ENCODE results near the gene FSD1.

FSD1 gene

DNA sequence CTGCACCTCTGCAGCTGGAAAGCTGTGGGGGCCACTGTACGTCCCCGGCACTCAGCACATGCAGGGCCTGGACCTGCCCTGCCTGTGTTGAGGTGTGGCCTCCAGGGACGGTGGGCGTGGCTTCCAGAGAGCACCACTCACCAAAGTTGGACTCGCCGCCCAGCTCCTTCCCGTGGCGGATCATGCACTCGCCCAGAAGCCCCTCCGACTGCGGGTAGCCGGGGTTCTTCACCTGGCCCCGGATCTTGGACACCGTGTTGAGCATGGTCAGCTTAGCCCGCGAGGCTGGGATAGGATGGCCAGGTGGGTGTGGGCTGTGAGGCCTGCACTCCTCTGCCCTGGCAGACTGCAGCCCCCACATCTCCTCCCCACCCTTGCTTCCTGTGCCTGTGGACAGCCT, 60.9 kb downstream of the FSD1 start:
- DNase-seq (ENCODE audit: low read depth in 3 of 3): no peak

DNA sequence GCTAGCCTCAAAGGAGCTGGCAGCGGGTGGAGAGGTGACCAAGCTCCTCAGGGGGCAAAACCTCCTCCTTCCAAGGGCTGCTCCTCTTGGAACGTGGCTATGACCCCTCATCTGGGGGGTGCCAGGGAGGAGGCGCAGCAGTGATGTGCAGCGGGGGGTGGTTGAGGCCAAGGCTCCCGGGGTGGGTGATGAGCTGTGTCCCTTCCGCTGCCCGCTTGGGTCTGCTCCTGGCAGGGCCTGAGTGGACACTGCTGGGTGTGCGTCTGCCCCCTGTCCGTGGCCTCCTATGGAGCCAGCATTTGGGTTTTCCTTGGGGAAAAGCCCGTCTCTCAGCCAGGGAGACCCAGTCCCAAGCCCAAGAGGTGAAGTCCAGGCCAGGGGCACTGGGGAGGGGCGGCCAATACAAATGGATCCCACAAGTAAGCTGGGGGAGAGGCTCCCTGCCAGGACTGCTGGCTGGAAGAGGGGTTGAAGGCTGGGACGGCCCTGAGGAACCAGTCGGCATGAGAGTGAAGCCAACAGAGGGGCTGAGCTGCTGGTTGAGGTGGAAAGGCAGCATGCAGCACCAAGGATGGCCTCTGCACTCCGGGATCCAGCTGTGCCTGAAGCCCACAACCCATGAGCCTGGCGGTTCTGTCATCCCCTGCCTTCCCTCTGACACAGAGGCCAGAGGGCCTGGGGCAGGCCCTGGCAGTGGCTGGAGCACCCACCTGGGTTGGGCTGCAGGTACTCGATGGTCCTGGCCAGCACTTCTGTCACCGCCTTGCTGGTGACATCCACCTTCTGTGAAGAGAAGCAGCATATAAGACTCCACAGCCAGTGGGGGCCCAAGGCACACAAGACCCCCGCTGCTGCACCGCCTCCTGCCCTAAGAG, 61.6 kb downstream of the FSD1 start:
- DNase-seq (ENCODE audit: low read depth in 3 of 3): no peak

DNA sequence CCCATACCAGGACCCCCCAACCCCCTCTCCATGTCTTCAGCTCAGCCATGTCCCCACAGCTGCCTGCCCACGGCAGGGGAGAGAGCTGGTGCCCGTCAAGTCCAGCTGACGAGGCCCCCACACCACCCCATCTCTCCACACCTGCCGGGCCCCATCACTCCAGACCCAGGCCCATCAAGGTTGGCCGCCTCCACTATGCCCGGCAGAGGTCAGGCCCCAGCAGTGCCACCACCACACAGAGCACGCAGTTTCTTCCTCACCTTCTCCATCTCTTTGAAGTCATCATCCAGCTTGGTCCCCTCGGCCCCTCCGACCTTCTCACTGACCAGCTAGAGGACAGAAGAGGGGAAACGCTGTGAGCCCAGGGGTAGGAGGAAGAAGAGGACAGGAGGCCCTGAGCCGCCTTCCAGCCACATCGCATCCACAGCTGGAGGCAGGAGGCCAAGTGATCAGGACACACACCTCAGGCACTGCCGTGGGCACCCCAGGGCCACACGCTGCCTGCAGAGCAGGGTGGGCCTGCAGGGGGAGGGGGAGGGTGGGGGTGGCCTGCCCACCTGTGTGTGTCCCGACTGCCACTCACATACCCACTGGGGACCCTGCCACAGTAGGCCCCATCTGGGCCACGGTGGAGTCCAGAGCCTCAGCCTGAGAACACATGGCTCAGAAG, 62.4 kb downstream of the FSD1 start:
- no peak for DNase-seq (ENCODE audit: low read depth in 3 of 3)

DNA sequence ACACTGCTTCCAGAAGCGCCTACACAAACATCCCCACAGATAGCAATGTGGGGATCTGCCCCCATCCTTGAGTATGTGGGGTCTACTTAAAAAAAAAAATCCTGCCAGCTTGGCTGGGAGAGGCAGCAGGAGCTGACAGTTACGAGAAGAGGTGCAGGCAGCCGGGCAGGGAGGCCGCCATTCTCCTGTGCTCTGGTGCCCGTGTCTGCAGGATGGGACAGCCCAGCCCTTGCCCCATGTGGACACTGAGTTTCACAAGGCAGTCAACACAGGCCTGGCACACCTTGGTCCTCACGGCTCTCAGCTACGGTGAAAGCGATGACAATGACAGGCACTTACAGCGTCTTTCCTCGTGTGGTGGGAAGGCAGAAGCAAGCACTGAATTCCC, 62.9 kb downstream of the FSD1 start:
- no peak for DNase-seq (ENCODE audit: low read depth in 3 of 3)

DNA sequence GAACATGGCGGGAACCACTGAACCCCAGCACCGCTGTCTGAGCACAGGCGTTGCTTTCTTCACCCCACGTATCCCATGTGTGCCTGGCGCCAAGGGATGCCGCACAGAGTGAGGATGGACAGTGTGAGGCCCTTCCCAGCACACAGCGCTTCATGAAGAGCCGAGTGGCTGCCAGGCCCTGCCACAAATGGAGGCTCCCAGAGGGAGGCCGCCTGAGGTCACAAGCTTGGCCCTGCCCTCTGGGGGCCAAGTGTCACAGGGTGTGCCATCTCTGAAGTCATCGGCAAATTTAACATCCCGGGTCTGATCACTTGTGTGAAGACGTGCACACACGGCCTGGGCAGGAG, 63.4 kb downstream of the FSD1 start:
- DNase-seq (ENCODE audit: low read depth in 3 of 3): no peak

DNA sequence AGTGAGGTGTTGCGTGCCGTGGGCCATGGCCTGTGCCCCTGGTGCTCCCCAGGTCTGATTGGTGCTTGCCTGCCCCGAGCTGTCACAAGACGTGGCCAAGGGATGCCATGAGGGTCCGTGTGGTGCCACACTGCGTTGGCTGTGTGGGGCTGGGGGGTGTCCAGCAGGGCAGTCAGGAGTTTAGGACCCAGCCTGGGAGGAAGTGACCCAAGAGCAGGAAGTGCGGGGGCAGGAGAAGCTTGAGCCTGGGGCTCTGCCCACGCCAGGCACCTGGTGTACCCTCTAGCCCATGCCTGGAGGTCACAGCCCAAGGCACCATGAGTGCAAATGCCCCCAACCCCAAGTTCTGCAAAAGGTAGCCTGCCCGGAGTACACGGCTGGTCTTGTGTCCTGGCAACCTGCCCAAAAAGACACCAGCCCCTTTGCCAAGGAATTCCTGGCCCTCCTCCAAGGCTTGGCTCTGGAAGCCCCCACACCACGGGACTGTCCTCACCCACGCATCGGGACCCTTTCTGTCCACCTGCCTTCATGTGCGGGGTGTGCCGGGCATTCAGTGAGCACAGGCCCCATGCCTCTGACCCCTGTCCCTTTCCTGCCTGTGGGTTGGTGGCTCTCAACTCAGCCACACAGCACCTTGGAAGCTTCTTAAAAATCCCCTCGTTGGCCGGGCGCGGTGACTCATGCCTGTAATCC, 63.9 kb downstream of the FSD1 start:
- no peak for DNase-seq (ENCODE audit: low read depth in 3 of 3)

DNA sequence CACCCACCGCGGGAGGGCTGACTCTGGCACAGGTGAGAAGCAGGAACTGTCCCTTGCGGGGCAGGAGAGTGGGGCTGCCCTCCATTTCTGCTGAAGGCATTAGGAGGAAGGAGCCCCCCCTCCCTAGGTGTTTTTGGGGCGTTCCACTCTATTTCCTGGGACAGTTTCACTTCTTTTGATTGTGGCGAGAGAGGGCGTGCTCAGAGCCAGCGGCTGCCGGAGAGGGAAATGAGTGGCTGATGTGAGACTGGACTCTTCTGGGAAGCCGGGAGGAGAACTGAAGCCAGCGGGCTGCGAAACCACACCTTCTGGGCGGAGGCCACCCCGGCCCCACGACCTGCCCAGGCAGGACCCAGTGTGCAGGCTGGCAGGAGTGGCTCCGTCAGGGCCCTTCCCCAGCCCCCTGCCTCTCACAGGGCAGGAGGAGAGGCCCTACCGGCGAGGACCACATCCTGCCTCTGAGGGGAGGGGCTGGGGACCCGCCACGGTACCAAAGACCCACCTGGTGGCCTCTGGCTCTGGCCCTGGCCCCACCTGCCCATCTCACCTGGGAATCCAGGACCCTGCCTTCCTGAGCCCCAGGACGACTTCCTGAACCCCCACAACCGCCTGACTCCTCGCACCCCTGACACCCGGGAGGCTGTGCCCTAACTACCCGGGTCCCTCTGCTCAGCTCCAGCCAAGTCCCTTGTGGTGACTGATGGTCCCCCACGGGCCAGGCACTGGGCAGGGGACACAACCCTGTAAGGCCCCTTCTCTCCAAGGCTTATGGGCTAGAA, 64.9 kb downstream of the FSD1 start:
- DNase-seq (ENCODE audit: low read depth in 3 of 3): peak; percentile 32 to 43 (median 33)

DNA sequence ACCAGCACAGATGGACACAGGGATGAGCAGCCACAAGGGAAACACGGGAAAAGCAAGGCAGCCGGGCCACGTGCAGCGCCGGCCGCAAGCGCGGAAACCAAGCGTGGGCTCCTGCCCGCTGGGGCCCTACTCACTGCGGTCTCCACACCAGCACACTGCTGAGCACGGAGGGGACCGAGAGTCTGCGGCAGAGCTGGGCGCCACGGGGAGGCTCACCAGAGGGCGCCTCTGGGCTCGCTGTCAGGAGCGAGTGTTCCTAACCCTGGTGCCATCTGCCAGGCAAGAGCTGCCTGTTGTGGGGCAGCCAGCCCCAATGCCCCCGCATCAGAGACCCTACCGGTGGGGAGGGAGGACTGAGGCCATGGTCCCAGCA, 65.5 kb downstream of the FSD1 start:
- DNase-seq (ENCODE audit: low read depth in 3 of 3): peak; percentile 55 to 64 (median 62)

DNA sequence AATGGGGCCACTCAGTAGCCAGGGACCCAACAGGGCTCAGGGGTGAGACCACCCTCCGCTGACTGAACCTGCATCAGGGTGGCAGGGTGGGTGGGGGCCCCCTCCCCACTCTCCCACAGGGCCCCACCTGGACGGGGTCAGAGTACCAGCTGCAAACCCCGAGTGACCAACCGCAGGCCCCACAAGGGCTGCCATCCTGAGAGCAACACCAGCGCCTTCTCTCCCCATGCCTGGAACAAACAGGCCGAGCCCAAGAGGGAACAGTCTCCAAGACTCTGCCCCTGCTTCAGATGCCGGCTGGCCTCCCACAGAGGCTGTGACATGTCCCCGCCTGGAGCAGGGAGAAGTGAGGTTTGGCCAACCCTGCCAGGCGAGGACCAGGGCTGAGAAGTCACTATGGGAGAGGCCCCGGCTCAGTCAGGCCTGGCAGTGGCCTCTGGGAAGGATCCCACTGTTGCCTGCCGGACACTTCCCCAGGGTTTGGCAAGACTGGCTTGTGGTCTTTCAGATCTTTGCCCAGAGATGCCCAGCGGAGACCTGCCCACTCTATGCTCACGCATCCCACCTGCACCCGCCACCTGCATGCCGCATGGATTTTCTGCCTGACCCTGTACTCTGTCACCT, 66.1 kb downstream of the FSD1 start:
- DNase-seq (ENCODE audit: low read depth in 3 of 3): no peak

DNA sequence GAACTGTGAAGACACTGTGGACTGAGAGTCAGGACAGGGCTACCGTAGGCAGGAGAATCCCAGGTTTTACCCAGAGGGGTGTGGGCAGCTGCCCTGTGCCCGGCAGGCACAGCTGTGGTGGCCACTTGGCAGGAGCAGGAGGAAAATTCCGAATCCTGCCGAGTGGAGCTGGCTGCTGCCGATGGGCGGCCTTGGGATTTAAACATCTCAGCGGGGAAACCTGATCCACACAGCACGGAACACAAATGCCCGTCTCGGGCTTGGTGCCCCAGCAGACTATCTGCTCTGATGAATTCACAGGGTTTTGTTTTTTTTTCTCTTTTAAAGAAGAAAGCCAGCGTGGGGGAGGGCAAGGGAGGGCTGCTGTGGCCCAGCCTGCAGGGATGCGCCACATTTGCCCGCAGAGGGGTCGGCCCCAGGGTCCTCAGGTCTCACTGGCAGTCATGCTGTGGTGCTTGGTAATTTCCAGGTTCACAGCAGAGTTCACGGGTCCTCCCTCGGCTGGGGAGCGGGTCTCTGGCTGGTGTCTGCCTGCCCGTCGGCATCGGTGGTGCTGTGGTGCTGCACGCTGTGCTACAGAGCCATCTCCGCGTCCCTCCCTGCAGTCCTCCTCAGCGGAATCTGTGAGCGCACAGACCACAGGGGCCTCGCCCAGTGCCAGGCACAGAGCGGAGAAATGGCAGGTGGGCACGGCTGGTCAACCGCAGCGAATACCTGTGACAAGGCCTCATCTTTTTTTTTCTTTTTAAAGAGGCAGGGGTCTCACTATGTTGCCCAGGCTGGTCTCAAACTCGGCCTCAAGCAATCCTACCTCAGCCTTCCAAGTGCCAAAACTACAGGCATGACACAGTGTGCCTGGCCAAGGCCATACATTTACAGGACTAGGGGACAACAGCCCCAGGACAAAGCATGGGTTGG, 67.1 kb downstream of the FSD1 start:
- no peak for DNase-seq (ENCODE audit: low read depth in 3 of 3)

DNA sequence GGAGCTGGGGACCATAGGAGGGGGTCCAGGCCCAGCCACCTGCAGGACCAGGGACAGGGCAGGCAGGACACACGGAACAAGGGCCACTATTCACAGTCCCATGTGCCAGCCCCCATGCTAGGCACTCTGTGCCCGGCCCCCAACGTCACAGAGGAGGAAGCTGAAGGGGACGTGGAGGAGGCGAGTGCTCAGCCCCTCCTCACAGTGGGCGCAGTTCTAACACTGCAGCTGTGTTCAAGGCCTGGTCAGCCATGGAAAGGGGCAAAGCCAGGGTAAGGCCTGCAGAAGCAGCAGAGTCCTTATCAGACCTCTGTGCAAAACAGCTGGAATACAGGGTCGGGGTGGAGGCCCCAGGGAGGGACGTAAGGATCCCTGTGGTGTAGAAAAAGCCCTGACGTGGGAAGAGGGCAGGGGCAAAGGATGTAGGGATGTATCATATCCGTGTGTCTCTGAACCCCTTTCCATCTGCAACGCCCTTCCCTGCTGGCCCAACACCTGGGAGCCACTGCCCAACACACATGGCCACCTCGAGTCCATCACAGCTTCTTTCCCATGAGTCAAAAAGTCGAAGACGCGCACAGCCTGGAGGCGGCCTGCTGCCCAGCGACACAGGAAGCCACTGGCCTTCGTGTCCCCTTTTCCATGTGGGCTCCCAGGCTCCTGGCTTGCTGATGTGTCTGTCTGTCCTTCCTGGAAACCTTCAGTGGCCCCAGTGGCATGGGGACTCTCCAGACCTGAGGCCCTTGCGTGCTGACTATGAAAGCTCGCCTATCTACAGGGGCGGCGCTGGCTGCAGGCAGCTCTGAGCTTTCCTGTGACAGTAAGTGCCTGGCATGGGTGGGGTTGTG, 68.0 kb downstream of the FSD1 start:
- DNase-seq (ENCODE audit: low read depth in 3 of 3): no peak

DNA sequence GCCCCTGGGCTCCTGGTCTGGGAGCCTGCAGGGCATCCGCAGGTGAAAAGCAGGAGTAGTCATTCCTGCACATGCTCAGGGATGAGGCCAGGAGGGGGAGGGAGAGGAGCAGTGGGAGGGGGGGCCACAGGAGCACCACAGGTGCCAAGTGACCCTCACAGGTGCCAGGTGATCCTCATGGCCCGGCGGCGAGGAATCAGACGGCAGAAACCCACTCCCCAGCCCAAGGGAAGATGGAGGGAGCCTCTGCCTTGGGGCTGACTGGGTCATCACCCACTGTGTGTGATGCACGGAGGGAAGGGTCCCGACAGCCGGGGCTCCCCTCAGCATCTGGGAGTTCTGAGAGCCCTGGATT, 68.6 kb downstream of the FSD1 start:
- DNase-seq (ENCODE audit: low read depth in 3 of 3): no peak

Data from stimulated activated CD4-positive, alpha-beta T cell treated with anti-CD3 and anti-CD28 coated beads, TNF-alpha, amount 100 ng/mL, for 4 hours (primary cell).